HepG2 (cell line): ENCODE measurements around the gene TRAIP. TPM values are rescaled to one million over a fixed set of nuclear protein-coding genes. Genes with fewer than 3 reads are reported as not detected.

Experiments
- ATAC-seq: fragments of 200-7000 bp; cut with Tn5 transposase; 3 replicates; pipeline ENCODE4 v1.9.1; 2020; ENCODE audit warnings: mild to moderate bottlenecking, moderate library complexity
- BruUV-seq: library from RNA; stranded (reverse); fragments of 400-500 nt; replicated peaks from 2 replicates; lab custom pipeline; 2021; lab: Mats Ljungman, UMichigan
- CTCF ChIA-PET: fragments of 300-600 bp; formaldehyde crosslinking; extraction: SDS; loops from one replicate; lab custom pipeline; 2021; ENCODE audit warnings: low total read pairs, inconsistent platforms, low intra/inter-chr PET ratio; lab: Yijun Ruan, JAX
- POLR2A ChIA-PET: fragments of 350-600 bp; sonication (Branson Sonifier 250); formaldehyde crosslinking; loops from one replicate; lab custom pipeline; 2020; ENCODE audit warnings: antibody characterized with exemption, inconsistent platforms; lab: Yijun Ruan, JAX
- DNase-seq: peaks from one replicate; pipeline ENCODE4 v3.0.0-alpha.2; 2015; ENCODE audit warnings: low spot score
- FAIRE-seq: peaks from 3 replicates; lab custom pipeline; 2011; peaks lifted over from hg19 to GRCh38; lab: Jason Lieb, UNC
- H2AFZ ChIP-seq: one replicate; pipeline ENCODE4 v1.6.1; 2011; ENCODE audit warnings: low read length, inconsistent platforms
- H3K27ac ChIP-seq: fragments of 300-600 bp; 3 replicates; pipeline ENCODE4 v1.8.0; 2011; ENCODE audit warnings: mixed run types, mild to moderate bottlenecking, mixed read lengths, low read length, inconsistent platforms; ENCODE audit not compliant: insufficient read depth; ENCODE audit errors: extremely low read length
- H3K27me3 ChIP-seq, 2 experiments: fragments of 200-600 bp in 1 of 2; 2 replicates in 1 of 2; 3 replicates in 1 of 2; pipeline versions ENCODE4 v1.6.0 to v1.8.0; 2011; ENCODE audit warnings: low read length in 2 of 2, mild to moderate bottlenecking in 2 of 2, moderate library complexity in 2 of 2, inconsistent platforms in 1 of 2; ENCODE audit not compliant: insufficient read depth in 2 of 2, control insufficient read depth in 1 of 2
- H3K36me3 ChIP-seq, 2 experiments: fragments of 200-600 bp in 1 of 2; replicated peaks in 1 of 2; 2 replicates in 1 of 2; 3 replicates in 1 of 2; pipeline versions ENCODE4 v1.5.1 to v1.8.0; 2011; ENCODE audit warnings: low read length in 2 of 2, inconsistent platforms in 1 of 2; ENCODE audit not compliant: insufficient read depth in 2 of 2, control insufficient read depth in 1 of 2
- H3K4me1 ChIP-seq: 2 replicates; pipeline ENCODE4 v1.5.1; 2012; ENCODE audit warnings: low read length, inconsistent platforms; ENCODE audit not compliant: insufficient read depth
- H3K4me2 ChIP-seq: 2 replicates; pipeline ENCODE4 v1.6.0; 2011; ENCODE audit warnings: low read depth, low read length, inconsistent platforms
- H3K4me3 ChIP-seq, 3 experiments: fragments of 200-600 bp in 1 of 3; sonication (generic), shearing (Covaris generic) in 1 of 3; replicated peaks in 1 of 3; 2 replicates each; pipeline ENCODE4 v1.5.1; 2011 to 2016; ENCODE audit warnings: low read length in 3 of 3, inconsistent platforms in 2 of 3, low read depth in 2 of 3, mild to moderate bottlenecking in 2 of 3, control low read depth in 1 of 3, mixed read lengths in 1 of 3; ENCODE audit not compliant: insufficient read depth in 1 of 3
- H3K79me2 ChIP-seq: one replicate; pipeline ENCODE4 v1.6.1; 2011; ENCODE audit warnings: low read length, inconsistent platforms; ENCODE audit not compliant: insufficient read depth
- H3K9ac ChIP-seq: 2 replicates; pipeline ENCODE4 v1.6.0; 2011; ENCODE audit warnings: mild to moderate bottlenecking, low read depth, low read length, inconsistent platforms; ENCODE audit not compliant: insufficient read depth
- H3K9me3 ChIP-seq: 2 replicates; pipeline ENCODE4 v1.5.1; 2012; ENCODE audit warnings: mild to moderate bottlenecking, low read length
- H4K20me1 ChIP-seq: 2 replicates; pipeline ENCODE4 v1.6.0; 2011; ENCODE audit warnings: inconsistent platforms, mild to moderate bottlenecking, low read length, moderate library complexity; ENCODE audit not compliant: insufficient read depth
- BCL6 ChIP-seq: IDR thresholded peaks from 2 replicates; pipeline ENCODE4 v1.6.1; 2016; ENCODE audit warnings: missing genetic modification reagents, missing compliant biosample characterization
- FOXC1 ChIP-seq: sonication (generic); formaldehyde crosslinking; IDR thresholded peaks from 2 replicates; pipeline ENCODE4 v1.8.0; 2022; ENCODE audit warnings: mild to moderate bottlenecking, missing genetic modification reagents, borderline replicate concordance
- FOXK1 ChIP-seq: sonication (generic); formaldehyde crosslinking; IDR thresholded peaks from 2 replicates; pipeline ENCODE4 v1.4.0; 2020; ENCODE audit warnings: low read depth, missing genetic modification reagents, borderline replicate concordance
- FUBP1 ChIP-seq: sonication (generic); formaldehyde crosslinking; IDR thresholded peaks from 2 replicates; pipeline ENCODE4 v1.5.1; 2020; ENCODE audit warnings: missing genetic modification reagents, mild to moderate bottlenecking, borderline replicate concordance
- GPBP1L1 ChIP-seq: sonication (generic); formaldehyde crosslinking; IDR thresholded peaks from 2 replicates; pipeline ENCODE4 v1.5.0; 2020; ENCODE audit warnings: mild to moderate bottlenecking, missing genetic modification reagents
- KAT7 ChIP-seq: IDR thresholded peaks from 2 replicates; pipeline ENCODE4 v1.6.1; 2018; ENCODE audit warnings: borderline replicate concordance, missing compliant biosample characterization
- MLXIP ChIP-seq: sonication (generic); formaldehyde crosslinking; IDR thresholded peaks from 2 replicates; pipeline ENCODE4 v1.9.0; 2021; ENCODE audit warnings: missing genetic modification reagents, borderline replicate concordance
- MTA3 ChIP-seq: sonication (generic); formaldehyde crosslinking; IDR thresholded peaks from 2 replicates; pipeline ENCODE4 v1.4.0; 2020; ENCODE audit warnings: missing genetic modification reagents
- SMYD3 ChIP-seq: sonication (generic); formaldehyde crosslinking; IDR thresholded peaks from 2 replicates; pipeline ENCODE4 v1.8.1; 2023; ENCODE audit warnings: mild to moderate bottlenecking, missing genetic modification reagents
- SRY ChIP-seq: sonication (generic); formaldehyde crosslinking; IDR thresholded peaks from 2 replicates; pipeline ENCODE4 v1.8.0; 2022; ENCODE audit warnings: mild to moderate bottlenecking, missing genetic modification reagents
- TEAD2 ChIP-seq: sonication (generic); formaldehyde crosslinking; IDR thresholded peaks from 2 replicates; pipeline ENCODE4 v1.9.0; 2021; ENCODE audit warnings: missing genetic modification reagents
- TRIM24 ChIP-seq: sonication (generic); formaldehyde crosslinking; IDR thresholded peaks from 2 replicates; pipeline ENCODE4 v1.8.0; 2022; ENCODE audit warnings: mild to moderate bottlenecking, missing genetic modification reagents
- U2AF2 ChIP-seq: fragments of 200-400 bp; formaldehyde crosslinking; IDR thresholded peaks from 2 replicates; pipeline ENCODE4 v1.6.1; 2017; ENCODE audit warnings: low read depth, mild to moderate bottlenecking, low read length
- ZNF101 ChIP-seq: sonication (generic); formaldehyde crosslinking; IDR thresholded peaks from 2 replicates; pipeline ENCODE4 v1.4.0; 2020; ENCODE audit warnings: mild to moderate bottlenecking, low read depth, missing genetic modification reagents, borderline replicate concordance
- ZNF121 ChIP-seq: sonication (generic); formaldehyde crosslinking; IDR thresholded peaks from 2 replicates; pipeline ENCODE4 v1.5.0; 2020; ENCODE audit warnings: mild to moderate bottlenecking, missing genetic modification reagents
- WGBS: methylation state at CpG from one replicate; pipeline ENCODE4 v1.1.6; 2017; ENCODE audit warnings: low lambda C conversion rate; 5-methylcytosine and 5-hydroxymethylcytosine counted together
- in situ Hi-C: cut with HindIII; loops from 2 replicates; pipeline ENCODE4 v1.10.0; 2017; ENCODE audit warnings: low pct_unique_long_range_greater_than_20kb; ENCODE audit not compliant: extremely low pct_ligation_motif_present
- intact Hi-C: fragments of 100-400 bp; cut with micrococcal nuclease; formaldehyde crosslinking; loops from one replicate; pipeline ENCODE4 v1.10.0; 2022; ENCODE audit not compliant: unreplicated experiment
- polyA plus RNA-seq, 8 experiments: library from polyadenylated mRNA; depleted of rRNA in 3 of 8; stranded (reverse) in 7 of 8; unstranded in 1 of 8; fragments of >200 nt; fragmentation: Illumina TruSeq in 4 of 8; extraction: Trizol in 4 of 8; gene quantifications; 2 replicates each; pipeline versions ENCODE4 v1.2.1 to v1.2.3, GENCODE V29; 2011 to 2016; ENCODE audit warnings: low read depth in 4 of 8, missing spikeins in 1 of 8, mixed read lengths in 1 of 8; ENCODE audit not compliant: insufficient read depth in 1 of 8
- total RNA-seq, 5 experiments: library from RNA; depleted of rRNA; stranded (reverse); fragments of >200 nt; fragmentation: Illumina TruSeq; extraction: Trizol; gene quantifications; 2 replicates each; pipeline ENCODE4 v1.2.3, GENCODE V29; 2016; ENCODE audit warnings: low read depth in 1 of 5

Gene TRAIP
- total and polyA plus RNA-seq, 2 of the 13 experiments (the other 11 are each of a cell fraction or from before 2014, with no cell fraction given): 13.9 to 23.9 TPM

- TF ChIP-seq FUBP1 (CRISPR knock-in tag) (no peak), SRY (no peak), MLXIP (no peak), TEAD2 (CRISPR knock-in tag) (no peak), U2AF2 (no peak)
Measured at GRCh38 chr3:49791571-49791970, 64.8 kb downstream of the TRAIP start (continued).

GRCh38 chr3:49790626-49791411 is 65.5 kb downstream of the TRAIP start:
- H3K27me3 ChIP-seq: no peaks in the 10 kb centered on the region; a peak in 1 of 5 replicates
- no peak overlapping the region for H3K27ac ChIP-seq
- BruUV-seq: no TSS peak
- H3K4me3 ChIP-seq: no peak overlapping the region
- peaks cover 4% of the 10 kb centered on the region for H3K79me2 ChIP-seq
- H4K20me1 ChIP-seq: no peaks in the 10 kb centered on the region
- H2AFZ ChIP-seq: no peak overlapping the region
- H3K4me2 ChIP-seq: no peak overlapping the region
- 48% methylated on average over 9 of the region's 9 CpGs for WGBS
- no peak for ATAC-seq
- peaks cover 47% of the 10 kb centered on the region for H3K4me1 ChIP-seq
- no peaks in the 10 kb centered on the region for H3K9me3 ChIP-seq
- CTCF ChIA-PET: no interaction called here
- intact Hi-C loops: no loop called here
- POLR2A ChIA-PET: no interaction called here
- no peaks in the 10 kb centered on the region for H3K36me3 ChIP-seq
- no peak for FAIRE-seq
- DNase-seq: no peak
- in situ Hi-C loops: no loop called here
- H3K9ac ChIP-seq: no peak overlapping the region
- no peak for TF ChIP-seq BCL6 (CRISPR knock-in tag)
- TF ChIP-seq FOXC1 (CRISPR knock-in tag): no peak
- TF ChIP-seq GPBP1L1 (CRISPR knock-in tag): no peak
- TF ChIP-seq MTA3: no peak
- TF ChIP-seq ZNF101 (CRISPR knock-in tag): no peak
- no peak for TF ChIP-seq FOXK1 (CRISPR knock-in tag)
- no peak for TF ChIP-seq KAT7 (CRISPR knock-in tag)
- TF ChIP-seq TRIM24 (CRISPR knock-in tag): no peak
- no peak for TF ChIP-seq SMYD3 (CRISPR knock-in tag)
- TF ChIP-seq ZNF121 (CRISPR knock-in tag): no peak
